Suprapubic skin (tissue), 4 donors: Measurements from ENCODE around the gene TUBB2A.

ENCODE experiments used
- CTCF ChIP-seq, 2 donors: fragments of 200-600 bp in 1 of 2; fragments of 450-650 bp in 1 of 2; sonication (generic) in 1 of 2; IDR thresholded peaks; one replicate each; pipeline ENCODE4 v1.5.1; 2016 to 2019; ENCODE audit warnings: antibody characterized with exemption in 2 of 2, mild to moderate bottlenecking in 1 of 2, moderate library complexity in 1 of 2
- EP300 ChIP-seq: sonication (generic); formaldehyde crosslinking; IDR thresholded peaks from one replicate; pipeline ENCODE4 v1.6.1; 2017; ENCODE audit warnings: antibody characterized with exemption
- POLR2A ChIP-seq, 2 donors: fragments of 450-650 bp; IDR thresholded peaks; one replicate each; pipeline ENCODE4 v1.6.1; 2017; ENCODE audit warnings: antibody characterized with exemption in 2 of 2, mild to moderate bottlenecking in 2 of 2, moderate library complexity in 2 of 2
- POLR2AphosphoS5 ChIP-seq, 3 donors: sonication (generic); formaldehyde crosslinking; IDR thresholded peaks; one replicate each; pipeline ENCODE4 v1.6.1; 2017; ENCODE audit warnings: antibody characterized with exemption in 3 of 3

- TF ChIP-seq POLR2A (IDR thresholded peaks at IDR 0.05) (no peak), CTCF (IDR thresholded peaks at IDR 0.05) (no peak), POLR2AphosphoS5 (IDR thresholded peaks at IDR 0.05) (no peak), EP300 (no peak)
Measured at GRCh38 chr6:3108746-3109414, 48.5 kb downstream of the TUBB2A start.
